Measurements from ENCODE around the gene F13B.
"Not testable (repeated sequence)": the region's sequence is repeated elsewhere in the genome, so short reads cannot be mapped to it uniquely, and the experiment has no call there.

F13B gene, protein sequence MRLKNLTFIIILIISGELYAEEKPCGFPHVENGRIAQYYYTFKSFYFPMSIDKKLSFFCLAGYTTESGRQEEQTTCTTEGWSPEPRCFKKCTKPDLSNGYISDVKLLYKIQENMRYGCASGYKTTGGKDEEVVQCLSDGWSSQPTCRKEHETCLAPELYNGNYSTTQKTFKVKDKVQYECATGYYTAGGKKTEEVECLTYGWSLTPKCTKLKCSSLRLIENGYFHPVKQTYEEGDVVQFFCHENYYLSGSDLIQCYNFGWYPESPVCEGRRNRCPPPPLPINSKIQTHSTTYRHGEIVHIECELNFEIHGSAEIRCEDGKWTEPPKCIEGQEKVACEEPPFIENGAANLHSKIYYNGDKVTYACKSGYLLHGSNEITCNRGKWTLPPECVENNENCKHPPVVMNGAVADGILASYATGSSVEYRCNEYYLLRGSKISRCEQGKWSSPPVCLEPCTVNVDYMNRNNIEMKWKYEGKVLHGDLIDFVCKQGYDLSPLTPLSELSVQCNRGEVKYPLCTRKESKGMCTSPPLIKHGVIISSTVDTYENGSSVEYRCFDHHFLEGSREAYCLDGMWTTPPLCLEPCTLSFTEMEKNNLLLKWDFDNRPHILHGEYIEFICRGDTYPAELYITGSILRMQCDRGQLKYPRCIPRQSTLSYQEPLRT

DNA sequence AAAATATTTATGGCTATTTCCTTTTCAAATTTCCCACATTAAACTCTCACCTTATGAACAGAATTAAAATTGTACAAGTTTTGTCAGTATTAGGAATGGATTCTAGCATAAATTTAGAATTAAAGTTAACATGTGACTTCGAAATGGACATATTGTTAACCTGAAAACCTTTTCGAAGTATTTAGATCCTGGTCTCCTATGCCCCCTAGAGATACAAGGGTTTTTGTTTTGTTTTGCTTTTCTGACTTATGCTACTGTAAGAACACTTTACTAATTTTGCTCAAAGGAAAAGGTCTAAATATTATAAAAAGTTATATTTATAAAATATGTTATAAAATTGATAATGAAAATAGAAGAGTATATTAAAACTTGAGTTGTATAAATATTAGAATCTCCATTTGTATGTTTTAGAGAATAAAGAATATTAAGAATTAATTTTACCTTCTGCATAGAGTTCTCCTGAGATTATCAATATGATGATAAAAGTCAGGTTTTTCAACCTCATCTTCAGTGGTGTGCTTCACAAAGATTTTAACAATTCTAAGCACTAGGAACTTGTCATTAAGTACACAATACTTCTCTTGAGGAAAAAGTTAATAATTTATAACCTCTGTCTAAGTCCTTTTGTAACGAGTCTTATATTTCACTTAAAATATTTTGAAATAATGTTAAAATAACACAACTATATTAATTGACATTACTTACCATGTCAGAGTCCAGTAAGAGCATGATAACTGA lies at the start of gene F13B:
Gene F13B (minus strand): TSS at position 542 of the 738 bp plus-strand sequence. CDS start 37 bp downstream, at position 505.
- no peak for DNase-seq

DNA sequence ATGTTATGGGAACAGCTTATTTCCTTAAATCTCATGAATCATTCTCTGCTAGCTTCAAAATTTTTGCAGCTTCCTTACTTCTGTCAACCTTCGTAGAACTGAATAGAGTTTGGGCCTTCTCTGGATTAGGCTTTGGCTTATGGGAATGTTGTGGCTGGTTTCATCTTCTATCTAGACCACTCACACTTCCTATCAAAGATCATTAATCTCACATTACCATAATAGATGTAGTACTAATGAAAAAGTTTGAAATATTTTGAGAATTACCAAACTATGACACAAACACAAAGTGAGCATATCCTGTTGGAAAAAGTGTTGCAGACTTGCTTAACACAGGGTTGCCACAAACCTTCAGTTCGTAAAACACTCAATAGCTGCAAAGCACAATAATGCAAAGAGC lies 49.1 kb upstream of the F13B start:
- DNase-seq, result no peak

DNA sequence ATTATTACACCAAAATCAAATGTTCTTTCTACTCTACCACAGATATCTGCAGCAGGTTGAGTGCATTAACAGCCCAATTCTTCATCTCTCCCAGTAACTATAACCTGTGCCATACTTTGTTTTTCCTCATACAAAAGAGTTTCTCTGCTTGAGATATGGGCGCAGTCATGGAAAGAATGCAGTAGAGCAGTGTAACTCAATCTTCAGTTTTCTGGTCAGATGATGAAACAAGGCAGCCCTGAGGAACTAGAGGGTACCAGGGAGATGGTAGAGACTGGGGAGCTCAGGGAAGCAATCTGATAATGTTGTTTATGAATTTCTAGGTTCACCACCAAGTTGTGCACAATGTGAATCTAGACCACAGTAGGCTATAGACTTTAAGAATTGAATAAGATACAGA lies 39.8 kb upstream of the F13B start:
- no peak for DNase-seq

DNA sequence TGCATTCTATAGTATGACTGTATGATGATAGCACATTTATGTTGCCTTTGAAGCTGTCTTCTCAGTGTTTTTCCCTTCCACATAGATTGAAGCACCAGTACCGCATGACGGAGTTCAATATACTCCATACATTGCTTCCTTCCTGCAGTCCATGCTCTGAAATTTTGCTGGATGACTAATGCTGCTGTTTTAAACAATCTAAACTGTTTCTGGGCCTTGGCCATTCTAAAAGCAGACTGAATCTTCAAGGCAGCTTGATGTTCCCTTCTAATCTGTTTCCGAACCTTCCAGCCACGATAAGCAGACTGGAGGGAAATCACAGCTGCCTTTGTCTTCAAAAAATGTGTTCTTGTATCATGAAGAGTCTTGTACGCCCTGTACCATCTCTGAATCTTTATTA lies 36.2 kb upstream of the F13B start:
- peak in 1 of 51 donors; percentile 56 for DNase-seq

DNA sequence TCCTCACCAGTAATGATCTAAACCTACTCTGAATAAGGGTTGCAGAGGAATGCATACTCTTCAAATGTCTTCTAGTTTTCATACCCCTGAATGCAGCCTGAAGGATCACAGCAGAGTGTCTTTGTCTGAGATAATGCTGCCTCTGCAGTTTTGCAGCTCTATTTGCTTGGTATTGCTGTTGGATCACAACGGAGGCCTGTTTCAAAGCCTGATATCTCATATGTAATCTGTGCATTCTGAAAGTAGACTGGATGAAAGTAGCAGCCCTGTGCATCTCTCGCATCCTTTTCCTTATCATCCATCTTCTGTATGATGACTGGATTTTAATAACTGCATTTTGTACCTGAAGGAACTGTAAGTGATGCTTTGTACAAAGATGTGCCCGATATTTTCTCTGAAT lies 34.9 kb upstream of the F13B start:
- DNase-seq, result peak in 1 of 51 donors; percentile 16

DNA sequence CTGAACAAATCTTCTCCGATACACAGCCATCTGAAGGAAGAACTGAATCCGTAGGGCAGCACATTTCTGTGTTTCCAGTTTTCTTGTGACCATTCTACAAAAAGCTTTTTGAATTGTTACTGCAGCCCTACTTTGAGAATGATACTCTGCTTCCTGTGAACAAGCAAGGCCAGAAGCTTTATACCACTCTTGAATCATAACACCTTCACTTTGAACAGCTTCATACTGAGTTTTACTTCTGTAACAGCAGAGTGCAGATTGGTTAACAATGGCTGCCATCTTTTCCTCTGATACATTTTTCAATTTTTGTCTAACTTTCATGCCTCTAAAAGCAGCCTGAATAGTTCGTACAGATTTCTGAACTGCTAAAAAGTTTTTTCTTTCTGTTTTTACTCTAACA lies 33.6 kb upstream of the F13B start:
- DNase-seq, result peak in 1 of 51 donors; percentile 10

DNA sequence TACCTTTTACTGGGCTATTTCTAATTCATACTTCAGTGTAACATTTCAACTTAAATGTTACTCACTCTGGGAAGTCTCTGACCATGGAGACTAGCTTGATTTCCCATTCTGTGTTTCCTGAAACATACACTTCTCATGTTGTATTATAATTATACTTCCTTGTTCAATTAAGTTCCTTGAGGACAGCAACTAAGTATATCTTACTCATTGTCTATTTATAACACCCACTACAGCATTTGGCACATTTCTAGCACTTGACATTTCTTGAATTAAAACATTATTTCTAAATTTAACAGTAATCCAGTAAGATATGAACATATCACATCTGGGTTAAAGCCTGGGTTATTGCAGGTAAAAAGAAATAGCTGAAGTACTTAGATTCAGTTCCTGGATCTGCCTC lies 32.4 kb upstream of the F13B start:
- DNase-seq, result no peak

DNA sequence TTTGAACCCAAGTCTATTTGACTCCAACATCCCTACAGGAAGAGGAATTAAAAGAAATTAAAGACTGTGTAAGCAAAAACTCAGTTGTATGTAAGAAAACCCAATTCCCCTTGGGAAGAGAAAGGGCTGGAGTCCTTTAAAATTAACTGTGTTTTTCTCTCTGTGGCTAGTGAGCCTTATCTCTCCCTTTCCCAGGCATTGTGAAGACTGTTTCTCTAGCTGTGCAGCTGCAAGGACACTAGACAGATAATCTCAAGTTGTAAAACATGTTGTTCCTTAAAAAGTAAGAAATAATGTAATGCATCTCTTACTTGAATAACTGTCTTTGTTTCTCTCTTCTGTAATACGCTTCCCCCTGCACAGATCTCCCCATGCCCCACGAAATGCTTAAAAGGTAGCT lies 29.9 kb upstream of the F13B start:
- DNase-seq, result not testable (repeated sequence)

DNA sequence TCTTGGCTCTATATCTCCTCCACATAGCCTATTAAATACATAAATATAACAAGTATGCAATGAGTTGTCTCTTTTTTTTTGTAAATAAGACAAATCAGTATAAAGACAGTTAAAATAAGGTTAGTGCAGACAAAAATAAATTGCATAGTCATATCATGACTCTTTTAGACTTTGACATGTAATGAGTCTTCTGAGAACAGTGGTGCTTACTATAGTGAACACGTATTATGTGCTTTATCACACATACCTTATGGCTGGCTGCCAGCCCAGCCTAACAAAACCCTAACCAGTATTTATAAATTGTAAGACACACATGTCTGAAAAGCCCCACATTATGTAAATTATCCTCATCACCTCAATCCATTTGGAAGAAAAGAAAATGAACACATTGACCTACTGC lies 29.1 kb upstream of the F13B start:
- DNase-seq, result no peak

DNA sequence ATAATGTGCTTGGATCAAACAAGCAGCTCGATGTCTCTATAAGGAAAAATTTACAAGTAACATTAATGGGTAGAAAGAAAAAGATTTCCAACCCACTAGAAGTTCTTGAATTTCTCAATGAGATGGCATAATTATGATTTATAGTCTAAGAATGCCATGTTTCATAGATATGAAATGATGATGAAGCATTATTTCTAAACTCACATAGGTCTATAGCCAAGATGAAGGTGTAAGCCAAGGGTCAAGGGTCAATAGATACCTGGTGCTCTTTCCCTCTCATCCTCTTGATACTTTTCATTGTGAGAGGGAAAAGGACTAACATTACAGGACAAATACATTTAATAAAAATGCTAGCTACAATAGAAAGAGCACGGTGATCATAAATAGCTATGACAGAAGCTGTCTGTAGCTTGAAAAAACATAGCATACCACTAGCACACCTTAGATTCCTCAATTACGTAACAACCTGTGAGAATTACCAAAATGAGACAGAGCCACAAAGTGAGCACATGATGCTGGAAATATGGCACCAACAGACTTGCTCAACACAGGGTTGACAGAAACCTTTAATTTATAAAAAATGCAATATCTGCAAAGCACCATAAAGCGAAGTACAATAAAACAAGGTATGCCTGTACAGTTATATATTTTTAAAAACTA lies 26.3 kb upstream of the F13B start:
- no peak for DNase-seq

DNA sequence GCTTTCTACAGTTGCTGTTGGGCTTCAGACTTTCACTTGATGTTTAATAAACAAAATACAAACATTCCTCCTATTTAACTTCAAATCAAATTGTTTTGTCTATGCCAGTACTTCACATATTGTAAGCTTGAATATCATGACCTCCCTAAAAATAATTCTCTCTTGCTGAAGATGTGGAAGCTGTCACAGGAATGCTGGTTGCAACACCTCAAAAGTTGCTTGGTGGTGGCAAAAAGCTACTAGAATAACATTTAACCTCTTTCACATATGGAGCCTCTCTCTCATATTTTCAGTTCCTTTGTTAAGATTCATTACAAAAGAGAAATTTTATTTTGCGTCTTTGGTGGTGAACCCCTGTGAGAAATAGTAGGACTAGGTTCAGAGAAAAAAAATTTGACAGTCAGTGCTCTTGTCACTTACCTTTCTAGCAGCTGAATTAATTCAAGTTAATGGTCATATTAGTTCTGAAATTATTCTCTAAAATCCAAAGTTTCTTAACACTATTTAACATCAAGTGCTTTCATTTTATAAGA lies 25.5 kb upstream of the F13B start:
- DNase-seq, result no peak

DNA sequence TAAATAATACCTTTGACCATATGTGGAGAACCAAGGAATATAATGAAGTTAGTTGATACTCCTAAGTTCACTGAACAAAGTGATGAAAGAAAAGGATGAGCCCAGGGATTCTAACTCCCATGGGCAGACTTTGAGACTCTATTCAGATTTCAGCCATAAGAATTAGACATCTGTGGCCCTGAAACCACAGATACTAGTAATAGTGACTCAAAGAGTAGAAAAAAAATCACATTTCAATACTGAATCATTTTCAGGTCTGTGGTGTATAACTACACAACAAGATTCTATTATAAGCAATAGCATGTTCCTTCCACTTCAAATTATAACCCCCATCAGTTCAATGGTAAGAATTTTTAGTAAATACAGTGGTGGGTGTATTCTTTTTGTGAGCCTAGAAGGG lies 16.4 kb upstream of the F13B start:
- DNase-seq, result no peak

DNA sequence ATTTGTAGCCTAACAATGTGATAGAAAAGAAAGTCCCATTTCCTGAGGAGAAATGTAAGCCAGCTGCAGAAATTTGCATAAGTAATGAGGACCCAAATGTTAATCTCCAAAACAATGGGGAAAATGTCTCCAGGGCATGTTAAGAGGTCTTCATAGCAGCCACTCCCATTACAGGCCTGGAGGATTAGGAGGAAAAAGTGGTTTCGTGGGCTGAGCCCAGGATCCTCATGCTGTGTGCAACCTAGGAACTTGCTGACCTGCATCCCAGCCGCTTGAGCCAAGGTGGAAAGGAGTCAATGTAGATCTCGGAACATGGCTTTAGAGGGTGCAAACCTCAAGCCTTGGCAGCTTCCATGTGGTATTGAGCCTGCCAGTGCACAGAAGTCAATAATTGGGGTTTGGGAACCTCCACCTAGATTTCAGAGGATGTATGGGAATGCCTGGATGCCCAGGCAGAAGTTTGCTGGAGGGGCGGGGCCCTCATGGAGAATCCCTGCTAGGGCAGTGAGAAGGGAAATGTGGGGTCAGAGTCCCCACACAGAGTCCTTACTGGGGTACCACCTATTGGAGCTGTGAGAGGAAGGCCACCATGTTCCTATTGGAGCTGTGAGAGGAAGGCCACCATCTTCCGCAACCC lies 14.2 kb upstream of the F13B start:
- no peak for DNase-seq

DNA sequence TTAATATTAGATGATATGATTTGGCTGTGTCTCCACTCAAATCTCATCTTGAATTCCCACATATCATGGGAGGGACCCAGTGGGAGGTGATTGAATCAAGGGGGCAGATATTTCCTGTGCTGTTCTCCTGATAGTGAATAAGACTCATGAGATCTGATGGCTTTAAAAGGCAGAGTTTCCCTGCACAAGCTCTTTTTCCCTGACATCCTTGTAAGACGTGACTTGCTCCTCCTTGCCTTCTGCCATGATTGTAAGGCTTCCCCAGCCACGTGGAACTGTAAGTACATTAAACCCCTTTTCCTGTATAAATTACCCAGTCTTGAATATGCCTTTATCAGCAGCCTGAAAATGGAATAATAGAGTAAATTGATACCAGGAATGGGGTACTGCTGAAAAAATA lies 13.3 kb upstream of the F13B start:
- DNase-seq, result no peak

DNA sequence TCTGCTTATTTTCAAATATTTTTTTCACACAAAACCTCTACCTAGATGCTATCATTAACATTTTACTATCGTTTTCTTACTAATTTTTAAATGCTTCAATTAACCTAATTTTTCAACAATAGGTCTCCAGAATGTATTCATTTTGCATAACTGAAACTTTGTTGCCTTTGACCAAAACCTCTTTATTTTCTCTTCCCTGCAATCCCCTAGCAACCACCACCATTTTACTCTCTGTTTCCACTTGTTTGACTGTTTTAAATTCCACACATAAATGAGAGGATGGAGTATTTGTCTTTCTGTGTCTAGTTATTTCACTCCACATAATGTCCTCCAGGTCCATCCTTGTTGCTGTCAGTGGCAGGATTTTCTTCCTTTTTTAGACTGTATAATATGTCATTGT lies 9.5 kb upstream of the F13B start:
- DNase-seq, result no peak

DNA sequence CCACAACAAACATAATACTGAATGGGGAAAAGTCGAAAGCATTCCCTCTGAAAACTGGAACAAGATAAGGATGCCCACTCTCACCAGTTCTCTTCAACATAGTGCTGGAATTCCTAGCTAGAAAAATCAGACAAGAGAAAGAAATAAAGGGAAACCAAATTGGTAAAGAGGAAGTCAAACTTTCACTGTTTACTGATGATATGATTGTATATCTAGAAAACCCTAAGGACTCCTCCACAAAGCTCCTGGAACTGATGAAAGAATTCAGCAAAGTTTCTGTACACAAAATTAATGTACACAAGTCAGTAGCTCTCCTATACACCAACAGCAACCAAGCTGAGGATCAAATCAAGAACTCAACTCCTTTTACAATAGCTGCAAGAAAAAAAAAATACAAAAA lies 6.9 kb upstream of the F13B start:
- DNase-seq, result no peak

DNA sequence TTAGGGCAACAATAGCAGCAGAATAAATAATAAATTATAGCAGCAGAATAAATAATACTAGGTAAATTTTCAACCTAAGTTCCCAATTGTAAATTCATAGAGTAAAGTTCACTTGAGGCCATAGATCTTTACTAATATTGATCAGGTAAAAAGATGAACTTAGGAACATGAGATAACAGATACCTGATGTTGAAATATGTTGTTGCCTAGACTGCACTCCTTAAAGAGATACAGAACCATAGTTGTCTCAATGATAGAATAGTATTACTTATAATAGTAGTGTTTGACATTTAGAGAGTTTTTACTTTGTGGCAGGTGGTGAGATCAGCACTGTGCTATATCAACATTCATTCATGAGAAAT lies 378 bp upstream of the F13B start:
- DNase-seq, result no peak

DNA sequence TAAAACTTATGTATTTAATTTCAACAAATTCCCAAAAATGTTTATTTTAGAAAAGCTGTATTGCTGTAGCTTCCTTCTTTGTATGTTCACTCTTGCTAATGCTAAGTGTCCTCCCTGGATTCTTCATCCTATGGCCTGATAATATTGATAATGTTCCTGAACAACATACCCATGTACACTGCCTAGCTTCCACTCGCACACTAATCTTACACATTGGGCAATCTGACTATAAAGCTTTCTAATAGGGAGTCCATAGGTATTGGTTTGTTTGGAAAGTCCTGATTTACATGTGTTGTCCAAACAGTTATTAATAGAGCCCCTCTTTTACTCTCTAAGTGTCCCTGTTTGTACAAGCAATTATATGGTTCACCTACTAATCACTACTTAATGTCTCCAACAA lies 783 bp downstream of the F13B start:
- DNase-seq, result no peak

DNA sequence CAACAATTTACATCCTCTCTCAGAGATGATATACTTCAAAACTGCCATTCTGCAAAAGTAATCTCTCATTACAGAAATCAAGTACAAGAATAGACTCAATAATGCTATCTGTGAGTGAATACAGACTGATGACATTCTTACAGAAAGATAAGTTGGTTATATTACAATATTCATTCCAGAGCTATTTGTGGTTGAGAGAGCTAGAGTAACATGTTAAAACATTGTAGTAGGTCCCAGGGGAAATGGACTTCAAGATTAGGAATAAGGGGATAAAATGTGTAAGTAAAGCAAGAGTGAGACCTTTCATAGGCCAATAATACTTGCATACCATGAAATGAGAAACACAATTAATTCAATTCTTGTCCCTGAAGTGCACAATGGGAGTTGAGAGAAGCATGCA lies 1.5 kb downstream of the F13B start:
- DNase-seq, result no peak

DNA sequence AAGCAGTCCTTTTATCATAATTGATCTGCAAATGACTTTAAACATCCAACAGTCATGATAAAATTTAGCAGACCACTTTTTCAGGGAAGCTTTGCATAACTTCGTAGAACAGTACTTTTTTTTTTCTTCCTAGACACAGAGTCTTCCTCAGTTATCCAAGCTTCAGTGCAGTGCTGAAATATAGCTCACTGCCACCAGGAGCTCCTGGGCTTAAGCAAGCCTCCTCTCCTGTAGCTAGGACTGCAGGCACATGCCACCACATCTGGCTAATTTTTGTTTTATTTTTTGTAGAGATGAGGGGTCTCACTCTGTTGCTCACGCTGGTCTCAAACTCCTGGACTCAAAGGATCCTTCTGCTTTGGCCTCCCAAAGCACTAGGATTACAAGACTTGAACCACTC lies 3.8 kb downstream of the F13B start:
- no peak for DNase-seq

DNA sequence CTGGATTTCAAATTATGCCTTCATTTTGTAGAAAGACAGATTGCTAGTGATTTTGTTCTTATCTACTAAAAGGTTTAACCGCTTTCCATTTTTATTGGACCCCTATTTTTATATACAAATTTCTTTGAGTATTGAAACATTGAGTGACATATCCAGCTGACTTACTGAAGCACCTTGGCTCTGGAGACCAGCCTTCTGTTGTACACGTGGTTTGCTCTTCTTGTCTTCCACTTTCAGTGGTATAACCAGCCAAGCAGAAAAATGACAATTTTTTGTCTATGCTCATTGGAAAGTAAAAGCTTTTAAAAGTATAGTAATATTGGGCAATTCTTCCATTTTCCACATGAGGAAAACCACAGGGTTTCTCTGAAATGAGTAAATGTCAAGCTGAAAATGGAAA lies 4.4 kb downstream of the F13B start:
- no peak for DNase-seq

Measured in hypothalamus (tissue), 51 donors.